Activated T-cell treated with anti-CD3 and anti-CD28 coated beads, Interleukin-2, amount 50 U/mL, for 48 hours (primary cell): ENCODE data around the gene AP1G1.
A peak's percentile ranks its signal among the peaks of the same experiment; 100 is the strongest.

ENCODE experiments used
- DNase-seq, 2 experiments: peaks; one replicate each; pipeline ENCODE4 v3.0.0-alpha.2; 2020

AP1G1 gene

GRCh38 chr16:71754108-71754507, 54.5 kb downstream of the AP1G1 start:
- DNase-seq, result no peak

GRCh38 chr16:71748226-71748625, 60.4 kb downstream of the AP1G1 start:
- DNase-seq, result no peak

GRCh38 chr16:71746442-71747046, 62.1 kb downstream of the AP1G1 start:
- DNase-seq, result no peak

- DNase-seq, result no peak
These were observed 69.8 kb downstream of the AP1G1 start for GRCh38 chr16:71738855-71739254.

GRCh38 chr16:71737501-71737900, 71.1 kb downstream of the AP1G1 start:
- no peak for DNase-seq

GRCh38 chr16:71734511-71734910, 74.1 kb downstream of the AP1G1 start:
- no peak for DNase-seq

- DNase-seq, result no peak
These were observed 76.0 kb downstream of the AP1G1 start for GRCh38 chr16:71732587-71732986.

- DNase-seq, result no peak
These were observed 80.9 kb downstream of the AP1G1 start for GRCh38 chr16:71727551-71728324.

GRCh38 chr16:71726476-71727315, 81.9 kb downstream of the AP1G1 start:
- no peak for DNase-seq

GRCh38 chr16:71724320-71724751, 84.3 kb downstream of the AP1G1 start, which contains the start of gene PHLPP2:
TSS of gene PHLPP2 (minus strand) at chr16:71724701. CDS start at chr16:71714795, 9,906 bp downstream.
- no peak for DNase-seq

GRCh38 chr16:71723537-71724319, 84.9 kb downstream of the AP1G1 start:
- DNase-seq, result peak; percentile 83 to 89

GRCh38 chr16:71722801-71723536, 85.7 kb downstream of the AP1G1 start:
- DNase-seq, result peak; percentile 76 to 82

GRCh38 chr16:71721066-71721740, 87.4 kb downstream of the AP1G1 start:
- DNase-seq, result no peak

GRCh38 chr16:71712501-71712900, 96.1 kb downstream of the AP1G1 start:
- DNase-seq, result no peak

- no peak for DNase-seq
These were observed 96.8 kb downstream of the AP1G1 start for GRCh38 chr16:71711789-71712188.

GRCh38 chr16:71709229-71709781, 99.3 kb downstream of the AP1G1 start:
- no peak for DNase-seq

- no peak for DNase-seq
These were observed 99.9 kb downstream of the AP1G1 start for GRCh38 chr16:71708696-71709095.

GRCh38 chr16:71707199-71707598, 101.4 kb downstream of the AP1G1 start:
- no peak for DNase-seq

GRCh38 chr16:71706046-71706445, 102.6 kb downstream of the AP1G1 start:
- DNase-seq, result no peak

GRCh38 chr16:71703333-71703732, 105.3 kb downstream of the AP1G1 start:
- DNase-seq, result no peak

- DNase-seq, result no peak
These were observed 107.8 kb downstream of the AP1G1 start for GRCh38 chr16:71700831-71701230.
